GM19193 (cell line): ENCODE measurements around the gene CREBBP.

Experiments used
- POLR2A ChIP-seq: IDR thresholded peaks from 4 replicates; pipeline ENCODE4 v1.6.1; 2011; ENCODE audit not compliant: insufficient read depth, insufficient read length; ENCODE audit errors: extremely low read depth

The CREBBP gene

GRCh38 chr16:3800477-3801270 lies 79.8 kb downstream of the CREBBP start:
- TF ChIP-seq POLR2A, result no peak

- no peak for TF ChIP-seq POLR2A
Observed at GRCh38 chr16:3800019-3800418, 80.5 kb downstream of the CREBBP start.

- no peak for TF ChIP-seq POLR2A
Observed at GRCh38 chr16:3799354-3799753, 81.2 kb downstream of the CREBBP start.

- no peak for TF ChIP-seq POLR2A
Observed at GRCh38 chr16:3798838-3799237, 81.7 kb downstream of the CREBBP start.

- TF ChIP-seq POLR2A, result no peak
Observed at GRCh38 chr16:3797904-3798811, 82.4 kb downstream of the CREBBP start.

- TF ChIP-seq POLR2A, result no peak
Observed at GRCh38 chr16:3797473-3797872, 83.0 kb downstream of the CREBBP start.

GRCh38 chr16:3793161-3793576 lies 87.3 kb downstream of the CREBBP start:
- TF ChIP-seq POLR2A, result no peak

- no peak for TF ChIP-seq POLR2A
Observed at GRCh38 chr16:3792472-3793012, 88.0 kb downstream of the CREBBP start.

- TF ChIP-seq POLR2A, result no peak
Observed at GRCh38 chr16:3791701-3792100, 88.8 kb downstream of the CREBBP start.

- no peak for TF ChIP-seq POLR2A
Observed at GRCh38 chr16:3789375-3790099, 91.0 kb downstream of the CREBBP start.

GRCh38 chr16:3788711-3789374 lies 91.7 kb downstream of the CREBBP start:
- TF ChIP-seq POLR2A, result no peak

GRCh38 chr16:3787924-3788661 lies 92.4 kb downstream of the CREBBP start:
- TF ChIP-seq POLR2A, result no peak

GRCh38 chr16:3785413-3785812 lies 95.1 kb downstream of the CREBBP start:
- TF ChIP-seq POLR2A, result no peak

- TF ChIP-seq POLR2A, result no peak
Observed at GRCh38 chr16:3783516-3783915, 97.0 kb downstream of the CREBBP start.
